ENCODE results near the gene HYAL3. TPM values are rescaled to one million over a fixed set of nuclear protein-coding genes. Genes with fewer than 3 reads are reported as not detected.

Gene HYAL3
- total and polyA plus RNA-seq, 2 of the 13 experiments (the other 11 are each of a cell fraction or from before 2014, with no cell fraction given) = 5.5 to 10.4 TPM

DNA sequence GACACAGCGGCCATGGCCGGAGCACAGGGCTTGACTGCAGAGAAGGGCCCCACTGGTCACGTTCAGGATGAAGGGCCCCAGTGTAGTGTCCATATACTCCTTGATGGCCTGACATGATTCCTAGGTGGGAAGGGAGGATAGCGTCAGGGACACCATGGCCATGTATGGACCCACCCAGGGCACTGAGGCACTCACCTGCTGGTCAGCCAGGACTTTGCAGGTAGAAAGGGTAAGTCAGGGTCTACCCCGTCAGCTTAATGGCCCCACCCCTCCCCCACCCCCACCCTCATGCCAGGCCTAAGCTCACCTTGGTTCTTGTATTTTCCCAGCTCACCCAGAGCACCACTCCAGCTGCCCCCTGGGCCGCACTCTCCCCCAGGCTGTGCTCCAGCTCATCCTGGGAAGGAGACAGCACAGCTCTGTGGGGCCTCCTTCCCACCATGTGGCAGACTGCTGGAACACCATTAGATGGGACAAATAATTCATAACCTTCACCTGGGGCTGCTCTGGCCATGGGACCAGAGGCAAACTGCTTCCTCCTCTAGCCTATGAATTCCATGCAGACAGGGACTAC, 1.6 kb upstream of the HYAL3 start:
- H2AFZ ChIP-seq (ENCODE audit: low read length) = no peak overlapping the region
- POLR2A ChIA-PET = interaction anchor here (0.7 to 7.9 kb wide), 7 partner anchors 8 to 92 kb away, joined by 4 to 222 read pairs (median 31); partner anchors contain the start of genes HYAL2, IFRD2 and TUSC2
- peaks cover 1 to 3% of the 10 kb centered on the region in 2 experiments; a peak in 2 of 5 replicates for H3K36me3 ChIP-seq (replicated peaks in 1 of 2; ENCODE audit: control insufficient read depth in 1 of 2, insufficient read depth in 2 of 2, low read length in 2 of 2)
- no peak for ATAC-seq
- H3K9me3 ChIP-seq (ENCODE audit: low read length) = no peaks in the 10 kb centered on the region
- WGBS (ENCODE audit: low lambda C conversion rate) = 87% methylated on average over 4 of the region's 6 CpGs
- H3K4me1 ChIP-seq (ENCODE audit: insufficient read depth, low read length) = peaks cover 61% of the 10 kb centered on the region
- FAIRE-seq = no peak
- peaks cover 11% of the 10 kb centered on the region for H4K20me1 ChIP-seq (ENCODE audit: insufficient read depth, low read length)
- CTCF ChIA-PET (ENCODE audit: low intra/inter-chr PET ratio, low total read pairs) = no interaction called here
- TF ChIP-seq, protein P1, sequence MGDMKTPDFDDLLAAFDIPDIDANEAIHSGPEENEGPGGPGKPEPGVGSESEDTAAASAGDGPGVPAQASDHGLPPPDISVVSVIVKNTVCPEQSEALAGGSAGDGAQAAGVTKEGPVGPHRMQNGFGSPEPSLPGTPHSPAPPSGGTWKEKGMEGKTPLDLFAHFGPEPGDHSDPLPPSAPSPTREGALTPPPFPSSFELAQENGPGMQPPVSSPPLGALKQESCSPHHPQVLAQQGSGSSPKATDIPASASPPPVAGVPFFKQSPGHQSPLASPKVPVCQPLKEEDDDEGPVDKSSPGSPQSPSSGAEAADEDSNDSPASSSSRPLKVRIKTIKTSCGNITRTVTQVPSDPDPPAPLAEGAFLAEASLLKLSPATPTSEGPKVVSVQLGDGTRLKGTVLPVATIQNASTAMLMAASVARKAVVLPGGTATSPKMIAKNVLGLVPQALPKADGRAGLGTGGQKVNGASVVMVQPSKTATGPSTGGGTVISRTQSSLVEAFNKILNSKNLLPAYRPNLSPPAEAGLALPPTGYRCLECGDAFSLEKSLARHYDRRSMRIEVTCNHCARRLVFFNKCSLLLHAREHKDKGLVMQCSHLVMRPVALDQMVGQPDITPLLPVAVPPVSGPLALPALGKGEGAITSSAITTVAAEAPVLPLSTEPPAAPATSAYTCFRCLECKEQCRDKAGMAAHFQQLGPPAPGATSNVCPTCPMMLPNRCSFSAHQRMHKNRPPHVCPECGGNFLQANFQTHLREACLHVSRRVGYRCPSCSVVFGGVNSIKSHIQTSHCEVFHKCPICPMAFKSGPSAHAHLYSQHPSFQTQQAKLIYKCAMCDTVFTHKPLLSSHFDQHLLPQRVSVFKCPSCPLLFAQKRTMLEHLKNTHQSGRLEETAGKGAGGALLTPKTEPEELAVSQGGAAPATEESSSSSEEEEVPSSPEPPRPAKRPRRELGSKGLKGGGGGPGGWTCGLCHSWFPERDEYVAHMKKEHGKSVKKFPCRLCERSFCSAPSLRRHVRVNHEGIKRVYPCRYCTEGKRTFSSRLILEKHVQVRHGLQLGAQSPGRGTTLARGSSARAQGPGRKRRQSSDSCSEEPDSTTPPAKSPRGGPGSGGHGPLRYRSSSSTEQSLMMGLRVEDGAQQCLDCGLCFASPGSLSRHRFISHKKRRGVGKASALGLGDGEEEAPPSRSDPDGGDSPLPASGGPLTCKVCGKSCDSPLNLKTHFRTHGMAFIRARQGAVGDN (CRISPR knock-in tag; IDR thresholded peaks at IDR 0.05) = peak; percentile 49
- 0 out of 2 replicates have a peak, but pooled peaks have one; percentile 50 for TF ChIP-seq HES4 (CRISPR knock-in tag; IDR thresholded peaks at IDR 0.05; ENCODE audit: borderline replicate concordance)
- 0 out of 2 replicates have a peak, but pooled peaks have one; percentile 52 for TF ChIP-seq FOXO4 (CRISPR knock-in tag; conservative IDR thresholded peaks at IDR 0.05)
- no peak for TF ChIP-seq DNMT1 (CRISPR knock-in tag; IDR thresholded peaks at IDR 0.05)
- no peak for TF ChIP-seq CTCF (CRISPR knock-in tag; IDR thresholded peaks at IDR 0.05)
- 0 out of 2 replicates have a peak, but pooled peaks have one; percentile 36 for TF ChIP-seq ZNF788 (CRISPR knock-in tag; IDR thresholded peaks at IDR 0.05; ENCODE audit: borderline replicate concordance)
- no peak for DNase-seq (ENCODE audit: low spot score)
- H3K79me2 ChIP-seq (ENCODE audit: insufficient read depth, low read length) = peaks cover 36% of the 10 kb centered on the region
- intact Hi-C loops (cut with micrococcal nuclease; ENCODE audit: unreplicated experiment) = loop anchor here (5.0 kb wide), 1 partner anchor 38 kb away; no protein-coding TSS in a partner anchor
- no TSS peak for BruUV-seq (replicated peaks)
- peak overlapping the region; percentile 86 for H3K4me2 ChIP-seq (ENCODE audit: low read depth, low read length)
- H3K4me3 ChIP-seq (replicated peaks in 1 of 3; ENCODE audit: insufficient read depth in 1 of 3, low read depth in 2 of 3, low read length in 3 of 3) = peak overlapping the region in 2 of 3 experiments; percentile 25 to 53; a peak in 4 of 6 replicates
- in situ Hi-C loops (cut with HindIII; ENCODE audit: extremely low pct_ligation_motif_present, low pct_unique_long_range_greater_than_20kb) = no loop called here
- peak overlapping the region; percentile 87 for H3K27ac ChIP-seq (ENCODE audit: extremely low read length, insufficient read depth, low read length)
- H3K27me3 ChIP-seq (ENCODE audit: control insufficient read depth in 1 of 2, insufficient read depth in 2 of 2, low read length in 2 of 2) = no peaks in the 10 kb centered on the region; a peak in 1 of 5 replicates
- H3K9ac ChIP-seq (ENCODE audit: insufficient read depth, low read depth, low read length) = peak overlapping the region; percentile 63
